ENCODE results near the gene PTPN1. TPM values are rescaled to one million over a fixed set of nuclear protein-coding genes. Genes with fewer than 3 reads are reported as not detected.

PTPN1 gene
- total and polyA plus RNA-seq, 2 donors (not counting 3 experiments of a cell fraction or from before 2014, with no cell fraction given) = 41.1 to 64.3 TPM

- FAIRE-seq (no peak), DNase-seq (ENCODE audit: low read depth, low spot score) (no peak)
- no peak overlapping the region for H3K27ac ChIP-seq (ENCODE audit: insufficient read depth, low read depth, low read length)
- no peak overlapping the region for H3K4me3 ChIP-seq (replicated peaks in 1 of 3; ENCODE audit: insufficient read depth in 1 of 3, low read depth in 1 of 3, low read length in 3 of 3)
- peaks cover 2% of the 10 kb centered on the region for H3K4me1 ChIP-seq (ENCODE audit: control insufficient read depth, extremely low read depth, insufficient read depth, low read length)
- H3K27me3 ChIP-seq (ENCODE audit: control insufficient read depth in 2 of 2, insufficient read depth in 2 of 2, low read length in 2 of 2) = no peaks in the 10 kb centered on the region
- H3K79me2 ChIP-seq (ENCODE audit: control insufficient read depth, insufficient read depth, low read length) = no peaks in the 10 kb centered on the region
- H3K36me3 ChIP-seq (ENCODE audit: control insufficient read depth in 2 of 2, extremely low read depth in 1 of 2, insufficient read depth in 2 of 2, low read length in 2 of 2) = no peaks in the 10 kb centered on the region
- H4K20me1 ChIP-seq (replicated peaks; ENCODE audit: control insufficient read depth, extremely low read depth, insufficient read depth, low read length) = no peaks in the 10 kb centered on the region
- peak overlapping the region; percentile 10 for H2AFZ ChIP-seq (ENCODE audit: low read depth, low read length)
- H3K9me3 ChIP-seq (replicated peaks; ENCODE audit: control insufficient read depth, insufficient read depth, low read length) = no peaks in the 10 kb centered on the region
- CTCF ChIA-PET = interaction anchor here (0.7 to 3.6 kb wide), 22 partner anchors 10 to 344 kb away, joined by 3 to 52 read pairs (median 4); partner anchors contain the start of genes CEBPB and PTPN1
- no peak overlapping the region for H3K4me2 ChIP-seq (ENCODE audit: insufficient read depth, low read length)
- H3K9ac ChIP-seq (replicated peaks; ENCODE audit: extremely low read depth, insufficient read depth, low read length) = no peak overlapping the region
- TF ChIP-seq GATA2 (IDR thresholded peaks at IDR 0.05; ENCODE audit: insufficient read depth, insufficient read length, low read depth, low read length) (no peak), MAX (IDR thresholded peaks at IDR 0.05; ENCODE audit: insufficient read depth, insufficient read length) (no peak), POLR2A (IDR thresholded peaks at IDR 0.05; ENCODE audit: low read depth, low read length) (no peak), FOS (IDR thresholded peaks at IDR 0.05; ENCODE audit: borderline replicate concordance, insufficient read depth, low read length) (no peak), CTCF (IDR thresholded peaks at IDR 0.05; ENCODE audit: extremely low read depth in 1 of 2, insufficient read depth in 1 of 2, low read depth in 1 of 2, low read length in 2 of 2) (no peak), MYC (IDR thresholded peaks at IDR 0.05; ENCODE audit: low read depth, low read length) (no peak), POLR2AphosphoS5 (IDR thresholded peaks at IDR 0.05; ENCODE audit: insufficient read depth, low read depth, low read length) (no peak), EZH2 (IDR thresholded peaks at IDR 0.05; ENCODE audit: borderline replicate concordance, low read depth, low read length, severe bottlenecking) (no peak), JUN (IDR thresholded peaks at IDR 0.05; ENCODE audit: borderline replicate concordance, insufficient read depth, insufficient read length, low read depth) (no peak)
- H3K9me1 ChIP-seq (replicated peaks; ENCODE audit: control insufficient read depth, extremely low read depth, insufficient read depth, low read length) = no peaks in the 10 kb centered on the region
- POLR2A ChIA-PET = no interaction called here
- dilution Hi-C loops (cut with MboI; ENCODE audit: extremely low pct_ligation_motif_present, low sequenced_read_pairs) (no loop called here), intact Hi-C loops (cut with micrococcal nuclease) (loop anchor here (1.0 to 10.0 kb wide), 6 partner anchors 111 to 480 kb away; partner anchors contain the start of genes CEBPB and SNAI1)
- BruUV-seq (replicated peaks) = no TSS peak
Observed at GRCh38 chr20:50464725-50465650, 45.2 kb upstream of the PTPN1 start.

Measured in endothelial cell of umbilical vein (primary cell).